ENCODE results near the gene B4GALNT3. TPM values are rescaled to one million over a fixed set of nuclear protein-coding genes. Genes with fewer than 3 reads are reported as not detected.
A peak's percentile ranks its signal among the peaks of the same experiment; 100 is the strongest.

B4GALNT3 gene
- total RNA-seq, 1 donor from 2014 or later = 4.2 TPM

DNA sequence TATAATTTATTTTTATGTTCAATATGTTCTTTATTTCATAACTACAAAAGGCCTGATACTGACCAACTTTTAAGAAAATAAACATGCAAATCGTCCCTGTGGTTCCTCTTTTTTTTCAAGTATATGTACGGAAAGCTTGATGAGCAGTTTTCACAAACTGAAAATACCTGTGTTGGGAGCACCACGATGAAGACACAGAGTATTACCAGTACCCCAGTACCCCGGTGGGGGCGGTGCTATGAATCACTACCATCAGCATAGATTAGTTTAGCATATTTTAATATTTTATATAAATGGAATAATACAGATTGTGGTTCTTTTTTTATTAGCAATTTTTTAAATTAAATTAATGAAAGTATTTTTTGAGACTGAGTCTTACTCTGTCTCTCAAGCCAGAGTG lies 7.0 kb downstream of the B4GALNT3 start:
- no peaks in the 10 kb centered on the region for H3K27me3 ChIP-seq (ENCODE audit: control insufficient read depth in 3 of 3, insufficient read depth in 3 of 3, low read length in 3 of 3)
- H3K4me1 ChIP-seq (ENCODE audit: control insufficient read depth in 3 of 3, insufficient read depth in 3 of 3, low read length in 3 of 3) = peaks cover 10 to 48% (median 34%) of the 10 kb centered on the region in 3 donors
- no peaks in the 10 kb centered on the region for H3K9me3 ChIP-seq (ENCODE audit: control insufficient read depth in 3 of 3, low read length in 3 of 3)
- no peak overlapping the region for H3K27ac ChIP-seq (ENCODE audit: low read depth, low read length)
- no peak overlapping the region for H3K4me3 ChIP-seq (ENCODE audit: low read length in 3 of 3)
- no peaks in the 10 kb centered on the region for H3K36me3 ChIP-seq (ENCODE audit: control insufficient read depth in 3 of 3, insufficient read depth in 3 of 3, low read length in 3 of 3)
- H3K9ac ChIP-seq (ENCODE audit: low read depth in 1 of 3, low read length in 3 of 3) = no peak overlapping the region

DNA sequence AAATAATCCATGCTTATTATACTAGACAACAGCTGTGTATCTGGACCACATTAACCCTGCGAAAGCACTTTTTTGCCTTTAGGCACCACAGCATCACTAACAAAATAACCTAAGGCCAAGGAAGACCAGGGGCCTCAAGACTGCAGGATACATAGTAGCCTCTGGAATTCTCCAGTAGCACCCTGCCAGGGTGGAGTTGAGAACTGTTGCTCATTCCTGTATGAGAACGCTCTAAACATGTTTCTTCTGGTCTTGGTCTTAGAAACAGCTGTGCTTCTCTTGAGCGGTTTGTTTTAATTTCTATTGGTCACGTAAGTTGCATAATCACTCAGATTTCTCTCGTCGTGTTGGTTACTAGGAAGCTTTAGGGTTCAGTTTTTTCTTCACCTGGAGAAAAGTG lies 7.9 kb downstream of the B4GALNT3 start:
- Histone ChIP-seq H3K9ac (ENCODE audit: low read depth in 1 of 3, low read length in 3 of 3) (no peak overlapping the region), H3K27ac (ENCODE audit: low read depth, low read length) (no peak overlapping the region)

DNA sequence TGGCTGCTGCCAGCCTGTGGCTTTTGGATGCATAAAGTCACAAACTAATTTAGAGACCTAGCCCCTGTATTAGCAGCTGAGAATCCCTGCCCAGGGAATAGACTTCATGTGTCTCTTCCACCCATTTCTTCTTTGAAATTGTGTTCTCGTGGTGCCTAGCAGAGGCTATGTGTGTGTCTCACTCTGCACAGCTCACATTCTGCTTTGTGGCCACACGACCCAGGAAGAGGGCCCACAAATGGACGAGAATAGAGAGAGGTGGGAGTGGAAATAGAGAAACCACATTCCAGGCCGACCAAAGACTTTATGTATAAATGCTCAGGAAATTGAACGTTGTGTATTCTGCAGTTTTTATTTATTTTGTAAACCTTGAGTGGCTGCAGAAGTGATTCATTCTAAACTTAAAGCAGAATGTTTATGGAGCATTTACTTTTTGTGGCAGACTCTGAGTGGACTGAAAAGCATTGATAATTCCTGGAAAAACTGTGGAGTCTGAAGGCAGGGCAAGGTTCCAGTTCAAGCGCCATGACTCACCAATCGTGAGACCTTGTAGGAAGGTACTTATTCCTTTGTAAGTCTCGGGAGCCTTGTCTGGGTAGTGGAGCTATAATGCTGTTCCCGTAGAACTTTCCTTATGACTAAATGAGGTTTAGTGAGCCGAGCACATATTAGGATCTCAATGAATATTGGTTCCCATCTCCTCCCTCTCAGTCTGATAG lies 9.1 kb downstream of the B4GALNT3 start:
- Histone ChIP-seq H3K27ac (ENCODE audit: low read depth, low read length) (no peak overlapping the region), H3K36me3 (ENCODE audit: control insufficient read depth in 3 of 3, insufficient read depth in 3 of 3, low read length in 3 of 3) (no peaks in the 10 kb centered on the region), H3K4me3 (ENCODE audit: low read length in 3 of 3) (no peak overlapping the region), H3K9ac (ENCODE audit: low read depth in 1 of 3, low read length in 3 of 3) (no peak overlapping the region), H3K9me3 (ENCODE audit: control insufficient read depth in 3 of 3, low read length in 3 of 3) (no peaks in the 10 kb centered on the region), H3K27me3 (ENCODE audit: control insufficient read depth in 3 of 3, insufficient read depth in 3 of 3, low read length in 3 of 3) (peaks cover 0 to 3% (median 2%) of the 10 kb centered on the region in 3 donors), H3K4me1 (ENCODE audit: control insufficient read depth in 3 of 3, insufficient read depth in 3 of 3, low read length in 3 of 3) (peaks cover 10 to 46% (median 34%) of the 10 kb centered on the region in 3 donors)

More for the DNA sequence above, 7.9 kb downstream of the B4GALNT3 start:
- H3K36me3 ChIP-seq (ENCODE audit: control insufficient read depth in 3 of 3, insufficient read depth in 3 of 3, low read length in 3 of 3) = no peaks in the 10 kb centered on the region
- H3K27me3 ChIP-seq (ENCODE audit: control insufficient read depth in 3 of 3, insufficient read depth in 3 of 3, low read length in 3 of 3) = peaks cover 0 to 2% (median 0%) of the 10 kb centered on the region in 3 donors
- H3K4me3 ChIP-seq (ENCODE audit: low read length in 3 of 3) = no peak overlapping the region
- peaks cover 10 to 48% (median 34%) of the 10 kb centered on the region in 3 donors for H3K4me1 ChIP-seq (ENCODE audit: control insufficient read depth in 3 of 3, insufficient read depth in 3 of 3, low read length in 3 of 3)
- H3K9me3 ChIP-seq (ENCODE audit: control insufficient read depth in 3 of 3, low read length in 3 of 3) = no peaks in the 10 kb centered on the region

DNA sequence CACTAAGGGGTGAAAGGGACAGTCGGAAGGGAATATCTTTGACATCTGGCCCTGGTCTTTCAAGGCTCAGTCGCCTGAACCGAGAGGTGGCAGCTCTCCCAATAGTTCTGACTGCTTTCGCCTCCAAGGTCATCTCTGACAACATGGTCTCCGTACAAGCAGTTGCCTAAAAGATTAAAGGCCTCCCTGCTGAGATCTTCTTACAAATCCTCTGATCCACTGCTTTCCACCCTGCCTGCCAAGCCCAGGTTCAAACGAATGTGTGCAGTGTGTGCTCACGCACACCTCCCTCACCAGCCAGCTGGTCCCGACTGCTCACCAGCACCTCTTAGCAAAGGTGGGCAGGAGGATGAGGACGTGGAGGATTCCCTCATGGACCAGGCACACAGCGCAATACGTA lies 10.4 kb downstream of the B4GALNT3 start:
- Histone ChIP-seq H3K9ac (ENCODE audit: low read depth in 1 of 3, low read length in 3 of 3) (peak overlapping the region in 2 of 3 donors; percentile 40 to 42), H3K27me3 (ENCODE audit: control insufficient read depth in 3 of 3, insufficient read depth in 3 of 3, low read length in 3 of 3) (peaks cover 0 to 3% (median 2%) of the 10 kb centered on the region in 3 donors), H3K4me1 (ENCODE audit: control insufficient read depth in 3 of 3, insufficient read depth in 3 of 3, low read length in 3 of 3) (peaks cover 6 to 41% (median 28%) of the 10 kb centered on the region in 3 donors), H3K9me3 (ENCODE audit: control insufficient read depth in 3 of 3, low read length in 3 of 3) (no peaks in the 10 kb centered on the region), H3K27ac (ENCODE audit: low read depth, low read length) (peak overlapping the region; percentile 64), H3K36me3 (ENCODE audit: control insufficient read depth in 3 of 3, insufficient read depth in 3 of 3, low read length in 3 of 3) (no peaks in the 10 kb centered on the region), H3K4me3 (ENCODE audit: low read length in 3 of 3) (peak overlapping the region in 2 of 3 donors; percentile 33 to 45)

DNA sequence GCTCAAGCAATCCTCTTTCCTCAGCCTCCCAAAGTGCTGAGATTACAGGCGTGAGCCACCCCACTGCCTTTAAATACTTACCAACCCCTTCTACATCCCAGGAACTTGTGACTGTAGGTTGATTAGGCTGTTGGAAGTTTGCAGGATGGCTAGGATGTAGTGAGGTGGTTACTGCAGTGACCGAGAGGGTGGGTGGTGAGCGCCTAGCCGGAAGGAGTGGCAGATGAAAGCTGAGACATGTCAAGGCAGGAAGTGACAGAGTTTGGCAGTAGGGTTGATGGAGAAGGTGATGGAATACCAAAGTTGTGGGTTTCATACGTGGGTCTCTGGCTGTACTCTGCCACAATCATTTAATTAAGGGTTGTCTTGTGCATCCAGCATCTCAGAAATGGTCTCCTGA lies 13.5 kb downstream of the B4GALNT3 start:
- Histone ChIP-seq H3K9ac (ENCODE audit: low read depth in 1 of 3, low read length in 3 of 3) (no peak overlapping the region), H3K4me3 (ENCODE audit: low read length in 3 of 3) (no peak overlapping the region)

DNA sequence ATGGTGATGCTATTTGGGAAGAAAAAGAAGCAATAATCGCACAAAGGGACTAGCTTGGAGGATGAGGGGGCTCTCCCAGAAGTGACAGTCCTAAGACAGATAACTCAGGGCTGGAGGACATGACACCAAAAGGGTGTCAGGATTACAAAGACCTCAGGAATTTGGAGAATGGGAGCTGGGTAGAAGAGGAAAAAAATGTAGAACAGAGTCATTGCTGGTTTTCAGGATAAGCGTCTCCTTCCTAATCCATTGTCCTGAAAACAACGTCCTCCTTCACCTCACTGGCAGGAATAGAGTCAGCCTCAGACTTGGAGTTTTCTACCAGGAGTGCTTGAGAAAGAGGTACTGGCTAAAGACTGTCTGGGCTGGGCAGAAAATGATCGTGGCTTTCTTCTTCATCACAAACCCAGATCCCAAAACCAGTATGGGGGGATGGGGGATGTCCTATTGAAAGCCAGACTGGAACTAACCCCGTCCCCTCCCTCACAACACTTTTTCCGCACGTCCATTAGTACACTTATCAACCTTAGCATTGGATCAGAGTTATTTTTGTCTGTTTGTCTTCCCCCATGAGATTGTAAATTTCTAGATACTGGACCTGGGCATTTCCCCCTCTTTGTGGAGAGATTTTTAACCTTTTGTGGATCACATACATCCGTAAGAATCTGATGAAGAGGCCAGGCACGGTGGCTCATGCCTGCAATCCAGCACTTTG lies 14.3 kb downstream of the B4GALNT3 start:
- Histone ChIP-seq H3K9me3 (ENCODE audit: control insufficient read depth in 3 of 3, low read length in 3 of 3) (no peaks in the 10 kb centered on the region), H3K4me1 (ENCODE audit: control insufficient read depth in 3 of 3, insufficient read depth in 3 of 3, low read length in 3 of 3) (peaks cover 5 to 20% (median 15%) of the 10 kb centered on the region in 3 donors), H3K27me3 (ENCODE audit: control insufficient read depth in 3 of 3, insufficient read depth in 3 of 3, low read length in 3 of 3) (peaks cover 3 to 5% (median 5%) of the 10 kb centered on the region in 3 donors), H3K27ac (ENCODE audit: low read depth, low read length) (no peak overlapping the region), H3K9ac (ENCODE audit: low read depth in 1 of 3, low read length in 3 of 3) (no peak overlapping the region), H3K36me3 (ENCODE audit: control insufficient read depth in 3 of 3, insufficient read depth in 3 of 3, low read length in 3 of 3) (no peaks in the 10 kb centered on the region), H3K4me3 (ENCODE audit: low read length in 3 of 3) (no peak overlapping the region)

More for the DNA sequence above, 13.5 kb downstream of the B4GALNT3 start:
- Histone ChIP-seq H3K27me3 (ENCODE audit: control insufficient read depth in 3 of 3, insufficient read depth in 3 of 3, low read length in 3 of 3) (peaks cover 3 to 5% (median 5%) of the 10 kb centered on the region in 3 donors), H3K9me3 (ENCODE audit: control insufficient read depth in 3 of 3, low read length in 3 of 3) (no peaks in the 10 kb centered on the region), H3K36me3 (ENCODE audit: control insufficient read depth in 3 of 3, insufficient read depth in 3 of 3, low read length in 3 of 3) (no peaks in the 10 kb centered on the region), H3K27ac (ENCODE audit: low read depth, low read length) (no peak overlapping the region), H3K4me1 (ENCODE audit: control insufficient read depth in 3 of 3, insufficient read depth in 3 of 3, low read length in 3 of 3) (peaks cover 5 to 27% (median 18%) of the 10 kb centered on the region in 3 donors)

DNA sequence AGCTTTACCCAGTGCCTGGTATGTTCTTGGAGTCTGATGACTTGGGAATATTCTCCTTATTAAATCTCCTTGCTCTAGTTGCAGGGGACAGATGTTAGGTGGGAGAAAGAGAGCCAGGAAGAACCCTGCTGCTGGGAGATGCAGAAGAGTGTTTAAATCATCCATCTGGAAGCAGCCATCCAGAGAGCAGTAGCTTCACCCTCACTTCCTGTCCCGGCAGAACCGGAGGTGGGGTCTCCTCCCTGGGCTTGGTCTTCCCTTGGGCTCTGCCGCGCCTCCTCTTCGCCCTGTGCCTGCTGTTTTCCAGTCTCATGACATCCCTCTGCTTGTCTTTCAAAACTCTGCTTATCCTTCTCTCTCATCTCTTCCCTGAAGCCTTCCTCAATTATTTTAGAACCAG lies 15.5 kb downstream of the B4GALNT3 start:
- no peak overlapping the region for H3K27ac ChIP-seq (ENCODE audit: low read depth, low read length)
- H3K27me3 ChIP-seq (ENCODE audit: control insufficient read depth in 3 of 3, insufficient read depth in 3 of 3, low read length in 3 of 3) = peaks cover 3 to 5% (median 5%) of the 10 kb centered on the region in 3 donors
- no peaks in the 10 kb centered on the region for H3K9me3 ChIP-seq (ENCODE audit: control insufficient read depth in 3 of 3, low read length in 3 of 3)
- no peaks in the 10 kb centered on the region for H3K36me3 ChIP-seq (ENCODE audit: control insufficient read depth in 3 of 3, insufficient read depth in 3 of 3, low read length in 3 of 3)
- peaks cover 3 to 11% (median 7%) of the 10 kb centered on the region in 3 donors for H3K4me1 ChIP-seq (ENCODE audit: control insufficient read depth in 3 of 3, insufficient read depth in 3 of 3, low read length in 3 of 3)
- no peak overlapping the region for H3K4me3 ChIP-seq (ENCODE audit: low read length in 3 of 3)
- H3K9ac ChIP-seq (ENCODE audit: low read depth in 1 of 3, low read length in 3 of 3) = no peak overlapping the region

DNA sequence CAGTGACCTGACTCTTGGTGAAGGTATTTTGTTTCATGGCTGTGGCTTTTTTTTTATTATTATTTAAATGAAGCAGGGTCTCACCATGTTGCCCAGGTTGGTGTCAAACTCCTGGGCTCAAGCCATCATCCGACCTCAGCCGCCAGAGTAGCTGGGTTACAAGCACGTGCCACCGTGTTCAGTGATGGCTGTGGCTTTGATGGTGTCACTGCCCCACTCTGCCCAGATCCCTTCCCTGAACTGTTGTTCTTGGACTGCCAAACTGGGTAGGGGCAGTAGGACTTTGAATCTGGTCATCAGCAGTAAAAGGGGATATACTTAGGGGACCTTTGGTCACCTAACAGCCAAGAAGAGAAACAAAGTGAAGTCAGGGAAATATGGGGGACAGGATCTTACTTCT lies 19.4 kb downstream of the B4GALNT3 start:
- Histone ChIP-seq H3K4me1 (ENCODE audit: control insufficient read depth in 3 of 3, insufficient read depth in 3 of 3, low read length in 3 of 3) (peaks cover 16 to 33% (median 30%) of the 10 kb centered on the region in 3 donors), H3K9me3 (ENCODE audit: control insufficient read depth in 3 of 3, low read length in 3 of 3) (no peaks in the 10 kb centered on the region), H3K27ac (ENCODE audit: low read depth, low read length) (no peak overlapping the region), H3K9ac (ENCODE audit: low read depth in 1 of 3, low read length in 3 of 3) (no peak overlapping the region), H3K36me3 (ENCODE audit: control insufficient read depth in 3 of 3, insufficient read depth in 3 of 3, low read length in 3 of 3) (no peaks in the 10 kb centered on the region), H3K27me3 (ENCODE audit: control insufficient read depth in 3 of 3, insufficient read depth in 3 of 3, low read length in 3 of 3) (peaks cover 0 to 5% (median 2%) of the 10 kb centered on the region in 3 donors), H3K4me3 (ENCODE audit: low read length in 3 of 3) (no peak overlapping the region)

DNA sequence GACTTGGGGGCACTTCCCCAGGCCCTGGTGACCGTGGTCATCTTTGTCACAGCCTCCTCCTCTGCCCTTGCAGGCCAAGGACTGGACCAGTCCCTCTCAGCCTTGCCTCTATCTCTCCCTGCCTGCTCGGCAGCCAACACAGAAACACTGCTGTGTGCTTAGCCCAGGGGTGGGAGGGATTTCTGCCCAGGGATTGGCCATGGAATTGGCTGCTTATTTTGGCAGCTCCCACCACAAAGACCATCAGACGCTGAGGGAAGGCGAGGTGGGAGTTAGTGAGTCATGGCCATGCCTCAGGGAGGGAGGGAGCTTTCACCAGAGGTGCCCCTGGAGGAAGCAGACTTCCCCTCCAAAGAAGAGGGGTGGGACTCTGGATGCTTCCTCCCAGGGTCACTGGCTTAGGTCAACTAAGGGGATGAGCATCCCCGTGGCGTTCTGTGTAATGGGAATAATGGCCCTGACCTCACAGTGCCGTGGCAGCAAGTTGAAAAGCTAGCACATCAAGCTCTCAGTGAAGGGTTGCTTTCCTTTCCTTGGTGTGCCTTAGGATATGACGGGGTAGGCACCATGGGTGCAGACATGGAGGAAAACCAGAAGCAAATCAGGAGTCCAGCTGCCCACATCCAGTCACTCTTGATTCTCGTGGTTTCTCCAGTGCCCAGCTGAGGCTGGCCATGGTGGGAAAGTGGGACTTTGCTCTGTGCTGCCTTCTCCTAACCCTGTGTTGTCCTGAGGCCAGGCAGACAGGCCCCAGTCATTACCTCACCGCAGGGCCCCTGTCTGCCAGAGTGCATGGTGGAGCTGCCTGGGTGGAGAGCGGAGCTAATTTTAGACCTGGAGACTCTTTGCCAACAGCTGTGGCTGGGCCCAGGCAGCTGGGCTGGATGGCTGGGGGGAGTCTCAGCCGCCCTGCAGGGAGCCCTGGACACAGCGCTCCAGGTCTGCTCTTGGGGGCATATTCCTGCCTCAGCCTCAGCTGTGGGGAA lies 21.4 kb downstream of the B4GALNT3 start:
- H3K4me1 ChIP-seq (ENCODE audit: control insufficient read depth in 3 of 3, insufficient read depth in 3 of 3, low read length in 3 of 3) = peaks cover 16 to 31% (median 29%) of the 10 kb centered on the region in 3 donors
- H3K36me3 ChIP-seq (ENCODE audit: control insufficient read depth in 3 of 3, insufficient read depth in 3 of 3, low read length in 3 of 3) = no peaks in the 10 kb centered on the region
- H3K9me3 ChIP-seq (ENCODE audit: control insufficient read depth in 3 of 3, low read length in 3 of 3) = no peaks in the 10 kb centered on the region
- H3K4me3 ChIP-seq (ENCODE audit: low read length in 3 of 3) = peak overlapping the region; percentile 28 to 69 (median 31)
- no peaks in the 10 kb centered on the region for H3K27me3 ChIP-seq (ENCODE audit: control insufficient read depth in 3 of 3, insufficient read depth in 3 of 3, low read length in 3 of 3)
- peak overlapping the region; percentile 29 to 69 (median 40) for H3K9ac ChIP-seq (ENCODE audit: low read depth in 1 of 3, low read length in 3 of 3)
- peak overlapping the region; percentile 74 for H3K27ac ChIP-seq (ENCODE audit: low read depth, low read length)
